HG02571 (cell line): Measurements from ENCODE around the gene PROX2.

Source experiments
- ATAC-seq: cut with Tn5 transposase; IDR thresholded peaks from one replicate; pipeline ENCODE4 v1.9.1; 2021; ENCODE audit warnings: mild to moderate bottlenecking, moderate library complexity; ENCODE audit not compliant: unreplicated experiment

Gene PROX2

DNA sequence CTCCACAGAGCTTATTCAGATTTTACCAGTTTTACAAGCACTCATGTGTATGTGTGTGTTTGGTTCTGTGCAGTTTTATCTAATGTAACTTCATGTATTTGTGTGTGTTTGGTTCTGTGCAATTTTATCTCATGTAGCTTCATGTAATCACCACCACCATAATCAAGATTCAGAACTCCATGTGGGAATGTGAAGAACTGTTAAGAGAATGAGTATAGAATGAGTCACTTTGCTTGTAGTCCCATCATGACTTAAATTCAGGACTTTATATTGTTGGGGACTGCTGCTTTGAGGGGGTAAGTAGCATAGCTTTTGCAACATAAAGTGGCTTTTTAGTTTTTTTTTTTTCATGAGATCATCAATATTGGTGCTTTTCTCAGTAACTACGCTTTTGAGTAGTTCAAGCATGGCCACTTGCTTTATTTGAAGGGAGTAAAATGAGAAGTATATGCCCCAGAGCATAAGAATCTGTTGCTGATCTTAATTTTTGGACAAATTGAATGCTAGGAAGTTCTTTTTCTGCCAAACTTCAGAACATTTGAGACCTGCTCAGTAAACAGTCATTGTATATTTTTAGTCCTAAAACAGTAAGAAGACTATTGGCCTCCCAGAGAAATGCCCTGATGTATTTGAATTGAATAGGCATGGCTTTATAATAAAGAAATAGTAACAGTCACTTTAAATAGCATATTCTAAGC, 28.8 kb downstream of the PROX2 start:
- no peak for ATAC-seq

DNA sequence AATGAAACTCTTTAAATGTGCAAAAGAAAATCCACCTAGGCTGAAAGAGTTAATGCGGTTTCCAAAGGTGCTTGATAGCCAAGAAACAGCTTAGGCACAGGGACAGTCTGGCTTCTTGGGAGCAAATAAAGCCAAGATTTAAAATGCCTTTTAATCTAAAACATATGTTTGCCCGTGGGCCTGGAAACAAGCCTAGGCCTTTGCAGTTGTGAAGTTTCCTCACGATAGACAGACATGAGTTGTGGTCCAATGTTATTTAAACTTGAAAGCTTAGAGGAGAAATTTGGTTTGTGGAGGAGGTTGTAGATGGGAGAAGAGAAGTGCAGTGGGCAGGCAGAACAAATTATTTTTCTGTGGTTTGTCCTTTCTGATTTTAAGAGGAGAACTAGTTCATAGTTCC, 29.8 kb downstream of the PROX2 start:
- ATAC-seq = no peak

- no peak for ATAC-seq
Measured at GRCh38 chr14:74843653-74844052, 32.3 kb downstream of the PROX2 start.

- peak; percentile 70 for ATAC-seq
Measured at GRCh38 chr14:74841230-74842207, 34.4 kb downstream of the PROX2 start.

DNA sequence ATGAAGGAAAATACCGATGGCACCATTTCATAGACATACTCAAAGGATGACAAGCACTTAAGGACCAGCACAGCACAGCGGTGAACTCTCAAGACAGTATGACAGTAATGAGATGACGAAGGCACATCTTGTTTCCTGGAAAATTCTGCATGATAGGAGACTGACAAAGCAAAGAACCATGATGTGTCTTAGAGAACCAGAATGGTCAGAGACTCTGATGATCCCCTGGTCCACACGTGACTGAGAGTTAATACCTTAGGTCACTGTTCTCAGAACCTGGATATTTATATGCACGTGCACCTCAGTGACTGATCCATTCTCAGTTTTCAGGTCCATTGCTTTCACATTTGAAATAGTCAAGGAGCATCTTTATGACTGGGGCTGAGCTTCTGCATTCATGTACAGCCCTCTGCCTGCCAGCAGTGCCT, 35.3 kb downstream of the PROX2 start:
- ATAC-seq = peak; percentile 47

DNA sequence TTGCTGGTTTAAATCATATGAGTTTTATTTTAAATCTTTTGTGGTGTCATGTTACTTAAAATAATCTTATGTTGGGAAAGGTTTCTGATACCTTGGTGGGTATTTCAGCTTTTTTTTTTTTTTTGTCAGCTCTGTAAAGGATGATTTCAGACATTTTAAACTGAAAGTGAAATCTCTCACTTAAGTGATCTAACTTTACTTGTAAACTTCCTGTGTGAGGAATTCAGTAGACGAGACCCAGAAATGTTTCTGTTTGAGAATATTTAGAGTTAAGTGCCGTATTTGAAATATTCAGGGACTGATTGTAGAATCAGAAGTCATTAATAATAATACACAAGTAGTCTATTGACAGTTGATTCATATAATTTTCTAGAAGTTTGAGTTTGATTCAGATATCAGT, 37.8 kb downstream of the PROX2 start:
- no peak for ATAC-seq

DNA sequence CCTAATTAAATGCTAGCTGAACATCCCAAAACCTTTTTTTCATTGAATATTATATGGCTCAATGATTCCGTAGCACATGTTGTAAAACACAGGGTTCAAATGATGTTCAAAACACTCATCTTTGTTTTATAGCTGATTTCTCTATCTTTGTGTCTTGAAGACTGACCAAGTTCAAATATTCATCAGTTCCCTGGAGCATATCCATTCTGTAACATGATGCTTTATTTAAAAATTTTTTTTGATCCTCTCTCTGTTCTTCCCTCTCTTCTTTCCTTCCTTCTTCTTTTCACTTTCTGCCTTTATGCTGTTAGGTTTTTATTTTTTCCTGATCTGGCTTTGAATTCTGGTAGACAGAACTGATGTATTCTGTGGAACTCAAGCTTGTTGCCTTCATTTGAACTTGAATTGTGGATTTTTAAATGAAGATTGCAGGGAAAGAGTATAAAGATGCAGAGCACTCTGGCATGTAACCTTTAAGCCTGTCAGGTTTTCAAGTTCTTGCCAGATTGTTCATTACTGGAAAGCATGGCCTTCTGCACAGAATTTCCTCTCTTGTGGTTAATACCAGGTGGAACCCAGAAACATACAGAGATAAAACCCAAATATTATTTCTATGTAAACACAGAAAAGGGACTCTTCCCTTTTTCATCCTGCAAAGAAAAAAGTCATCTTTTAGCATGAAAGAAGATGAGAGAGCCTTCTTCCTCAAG, 39.5 kb downstream of the PROX2 start:
- ATAC-seq = no peak

DNA sequence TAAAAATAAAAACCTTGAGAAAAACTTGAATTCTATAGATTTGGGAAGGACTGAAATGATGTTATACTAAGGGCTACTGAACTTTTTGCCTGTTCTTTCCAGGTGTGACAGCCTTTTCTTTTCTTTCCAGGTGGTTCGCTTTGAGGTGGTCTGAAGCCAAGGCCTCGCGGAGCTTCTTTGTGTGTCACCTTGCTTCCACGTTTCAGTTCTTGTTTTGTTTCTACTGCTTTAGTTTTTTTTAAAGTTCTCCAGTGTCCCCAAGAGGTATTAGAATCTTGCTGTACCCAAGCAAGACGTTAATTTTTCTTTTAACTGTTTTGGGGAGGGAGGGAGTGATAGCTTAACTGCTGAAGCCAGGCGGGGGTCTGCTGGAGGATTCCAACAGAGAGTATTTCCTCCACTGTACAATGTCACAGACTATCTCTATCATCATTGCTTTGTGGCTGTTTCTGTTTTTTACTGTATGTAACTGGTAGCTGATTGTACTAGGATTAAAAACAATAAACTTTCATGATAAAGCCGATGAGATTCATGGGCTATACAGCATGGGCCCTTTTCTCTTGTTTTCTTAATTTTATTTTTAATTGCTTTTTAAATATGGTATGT, 40.2 kb downstream of the PROX2 start:
- ATAC-seq = no peak

DNA sequence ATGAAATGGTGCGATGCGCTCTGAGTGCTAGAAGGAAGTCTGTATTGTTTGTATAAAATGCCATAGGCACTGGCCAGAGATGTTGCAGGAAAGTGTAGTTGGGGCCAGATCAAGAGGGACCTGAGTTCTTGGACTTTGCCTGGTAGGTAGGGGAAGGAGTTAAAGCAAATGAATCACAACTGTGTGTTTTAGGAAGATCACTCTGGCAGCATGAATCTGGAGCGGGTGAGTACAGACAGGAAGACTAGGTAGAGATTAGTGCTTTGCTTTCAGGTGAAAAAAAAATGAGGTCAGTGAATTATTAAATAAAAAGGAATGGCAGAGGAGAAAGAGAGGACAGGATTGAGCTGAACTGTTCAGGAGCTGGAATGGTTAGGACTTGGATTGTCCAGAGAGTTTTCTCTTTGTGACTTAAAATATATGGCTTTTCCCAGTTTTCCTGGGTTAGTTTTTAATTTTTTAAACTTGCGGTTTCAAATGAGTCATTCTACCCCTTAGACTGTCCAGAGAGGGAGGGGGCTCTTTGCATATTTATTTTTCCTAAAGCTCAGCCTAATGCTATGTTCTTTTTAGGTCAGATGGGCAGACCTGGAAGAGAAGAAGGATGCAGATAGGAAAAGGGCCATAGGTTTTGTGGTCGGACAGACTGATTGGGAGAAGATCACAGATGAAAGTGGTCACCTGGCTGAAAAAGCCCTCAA, 41.1 kb downstream of the PROX2 start:
- ATAC-seq = no peak

DNA sequence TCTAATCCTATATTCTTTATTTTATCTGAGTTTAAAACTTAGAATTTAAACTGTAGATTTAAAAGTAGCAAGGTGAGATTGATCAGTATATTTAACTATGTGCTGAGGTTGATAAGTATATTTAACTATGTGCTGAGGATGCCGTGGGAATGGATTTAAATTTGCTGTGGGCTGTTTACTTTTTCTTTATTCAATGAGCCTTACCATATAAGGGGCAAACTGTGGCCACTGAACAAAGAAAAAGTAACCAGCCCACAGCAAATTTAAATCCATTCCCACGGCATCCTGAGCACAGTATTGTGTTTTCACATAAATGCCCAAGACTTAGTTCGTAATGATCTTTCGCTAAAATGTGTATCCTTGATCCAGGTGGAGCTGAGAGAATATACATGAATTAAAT, 43.1 kb downstream of the PROX2 start:
- no peak for ATAC-seq

GRCh38 chr14:74829251-74829650, 46.7 kb downstream of the PROX2 start:
- ATAC-seq = no peak

- ATAC-seq = no peak
Measured at GRCh38 chr14:74826574-74826973, 49.4 kb downstream of the PROX2 start.
